Measurements from ENCODE around the gene REEP6.
"Not testable (repeated sequence)": the region's sequence is repeated elsewhere in the genome, so short reads cannot be mapped to it uniquely, and the experiment has no call there.

REEP6 gene

GRCh38 chr19:1473085-1473851, 17.7 kb upstream of the REEP6 start:
- no peak for DNase-seq

GRCh38 chr19:1474011-1474764, 16.8 kb upstream of the REEP6 start:
- DNase-seq = no peak

- DNase-seq = no peak
Observed at GRCh38 chr19:1474765-1475351, 16.1 kb upstream of the REEP6 start.

GRCh38 chr19:1475751-1476437, 15.1 kb upstream of the REEP6 start:
- DNase-seq = no peak

- not testable (repeated sequence) for DNase-seq
Observed at GRCh38 chr19:1477056-1477455, 13.9 kb upstream of the REEP6 start.

- DNase-seq = peak; percentile 73 to 89
Observed at GRCh38 chr19:1478934-1479707, 11.9 kb upstream of the REEP6 start, which contains the start of gene C19orf25. Gene C19orf25, minus strand, starts transcription at chr19:1479215. Its CDS starts 312 bp downstream, at chr19:1478903.

- DNase-seq = no peak
Observed at GRCh38 chr19:1481224-1481892, 9.6 kb upstream of the REEP6 start.

- no peak for DNase-seq
Observed at GRCh38 chr19:1481893-1482360, 9.1 kb upstream of the REEP6 start.

- no peak for DNase-seq
Observed at GRCh38 chr19:1482361-1483130, 8.4 kb upstream of the REEP6 start.

- no peak for DNase-seq
Observed at GRCh38 chr19:1483131-1483978, 7.6 kb upstream of the REEP6 start.

GRCh38 chr19:1483979-1484428, 7.0 kb upstream of the REEP6 start:
- no peak for DNase-seq

- DNase-seq = no peak
Observed at GRCh38 chr19:1486720-1487575, 4.0 kb upstream of the REEP6 start.

GRCh38 chr19:1487576-1488281, 3.3 kb upstream of the REEP6 start:
- no peak for DNase-seq

GRCh38 chr19:1488282-1488601, 2.7 kb upstream of the REEP6 start:
- DNase-seq = no peak

- no peak for DNase-seq
Observed at GRCh38 chr19:1489463-1490310, 1.3 kb upstream of the REEP6 start.

GRCh38 chr19:1490311-1491113, 469 bp upstream of the REEP6 start, which contains the start of gene PCSK4:
Gene PCSK4, minus strand, starts transcription at chr19:1490350. Its CDS starts 4 bp downstream, at chr19:1490346.
- DNase-seq = peak; percentile 91 to 93

Data from NCI-H1930 (cell line).